ENCODE data around the gene MRRF.

DNA sequence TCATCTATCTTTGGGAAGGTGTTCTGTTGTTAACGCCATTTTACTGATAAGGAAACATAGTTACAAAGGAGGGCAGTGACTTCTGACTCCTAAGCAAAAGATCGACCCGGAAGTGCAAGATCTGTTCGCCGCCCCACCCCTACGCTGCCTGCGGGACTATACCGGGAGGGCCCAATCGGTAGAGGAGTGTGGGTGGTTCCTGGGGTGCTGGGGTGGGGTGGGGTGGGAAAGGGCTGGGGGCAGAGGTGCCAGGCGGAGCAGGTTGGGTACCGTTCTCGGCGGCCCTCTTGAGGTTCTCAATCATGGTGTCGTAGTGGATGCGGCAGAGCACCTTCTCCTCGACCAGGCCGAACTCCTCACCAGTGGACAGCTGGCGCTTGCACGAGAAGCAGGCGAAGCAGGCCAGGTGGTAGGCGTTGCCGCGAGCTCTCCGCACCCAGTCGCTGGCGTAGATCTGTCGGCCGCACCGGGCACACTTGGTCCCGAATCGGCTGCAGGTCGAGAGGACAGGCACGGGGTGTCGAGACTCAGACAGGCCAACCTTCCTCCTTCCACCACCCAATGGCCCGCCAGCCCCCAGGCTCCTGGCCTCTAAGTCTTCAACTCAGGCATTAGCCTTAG, 47.8 kb upstream of the MRRF start:
- TF ChIP-seq CTCF (IDR thresholded peaks at IDR 0.05; ENCODE audit: extremely low read depth in 1 of 2, insufficient read depth in 1 of 2, low read depth in 1 of 2, low read length in 2 of 2) (no peak), POLR2A (IDR thresholded peaks at IDR 0.05; ENCODE audit: low read depth, low read length) (no peak), POLR2AphosphoS5 (IDR thresholded peaks at IDR 0.05; ENCODE audit: insufficient read depth, low read depth, low read length) (no peak), MAX (IDR thresholded peaks at IDR 0.05; ENCODE audit: insufficient read depth, insufficient read length) (no peak), FOS (IDR thresholded peaks at IDR 0.05; ENCODE audit: borderline replicate concordance, insufficient read depth, low read length) (no peak), EZH2 (IDR thresholded peaks at IDR 0.05; ENCODE audit: borderline replicate concordance, low read depth, low read length, severe bottlenecking) (no peak), MYC (IDR thresholded peaks at IDR 0.05; ENCODE audit: low read depth, low read length) (no peak), JUN (IDR thresholded peaks at IDR 0.05; ENCODE audit: borderline replicate concordance, insufficient read depth, insufficient read length, low read depth) (no peak)

All from endothelial cell of umbilical vein (primary cell).